ENCODE results near the gene COL8A1. TPM values are rescaled to one million over a fixed set of nuclear protein-coding genes. Genes with fewer than 3 reads are reported as not detected.

COL8A1 gene
- total and polyA plus RNA-seq, 9 of the 15 experiments (the other 6 are each of a cell fraction or from before 2014, with no cell fraction given): 0.07 TPM; not detected in 8

DNA sequence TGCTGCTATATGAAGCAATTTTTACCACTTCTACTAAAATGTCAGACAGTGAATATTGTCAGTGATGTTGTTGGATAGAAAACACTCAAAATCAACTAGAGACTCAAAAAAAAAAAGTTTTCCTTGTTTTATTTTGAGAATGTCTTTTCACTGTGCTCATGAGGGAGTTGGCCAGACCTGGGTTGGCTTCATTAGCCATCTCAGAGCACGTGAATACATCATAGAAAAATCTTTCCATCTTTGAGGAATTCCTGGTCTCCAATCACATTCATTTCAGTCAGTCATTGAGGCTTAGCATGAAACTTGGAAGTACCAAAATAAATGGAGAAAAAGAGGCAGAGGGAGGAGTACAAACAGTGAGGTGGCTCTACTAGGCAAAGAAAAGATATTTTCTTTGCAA is 121.6 kb downstream of the COL8A1 start:
- TF ChIP-seq RBM25 (IDR thresholded peaks at IDR 0.05; ENCODE audit: low read depth, low read length, severe bottlenecking): no peak
- no peak for TF ChIP-seq NFYB (IDR thresholded peaks at IDR 0.05; ENCODE audit: extremely low read depth, insufficient read length)
- TF ChIP-seq, protein P1, sequence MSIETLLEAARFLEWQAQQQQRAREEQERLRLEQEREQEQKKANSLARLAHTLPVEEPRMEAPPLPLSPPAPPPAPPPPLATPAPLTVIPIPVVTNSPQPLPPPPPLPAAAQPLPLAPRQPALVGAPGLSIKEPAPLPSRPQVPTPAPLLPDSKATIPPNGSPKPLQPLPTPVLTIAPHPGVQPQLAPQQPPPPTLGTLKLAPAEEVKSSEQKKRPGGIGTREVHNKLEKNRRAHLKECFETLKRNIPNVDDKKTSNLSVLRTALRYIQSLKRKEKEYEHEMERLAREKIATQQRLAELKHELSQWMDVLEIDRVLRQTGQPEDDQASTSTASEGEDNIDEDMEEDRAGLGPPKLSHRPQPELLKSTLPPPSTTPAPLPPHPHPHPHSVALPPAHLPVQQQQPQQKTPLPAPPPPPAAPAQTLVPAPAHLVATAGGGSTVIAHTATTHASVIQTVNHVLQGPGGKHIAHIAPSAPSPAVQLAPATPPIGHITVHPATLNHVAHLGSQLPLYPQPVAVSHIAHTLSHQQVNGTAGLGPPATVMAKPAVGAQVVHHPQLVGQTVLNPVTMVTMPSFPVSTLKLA (conservative IDR thresholded peaks at IDR 0.05): no peak
- no peak for TF ChIP-seq CREBBP (IDR thresholded peaks at IDR 0.05; ENCODE audit: low read depth, low read length)
- no peak for TF ChIP-seq FOXA3 (CRISPR knock-in tag; conservative IDR thresholded peaks at IDR 0.05 in 1 of 2, IDR thresholded peaks at IDR 0.05 in 1 of 2)
- TF ChIP-seq HNRNPK (IDR thresholded peaks at IDR 0.05; ENCODE audit: low read depth, low read length, poor library complexity, severe bottlenecking): no peak
- TF ChIP-seq, protein P2, sequence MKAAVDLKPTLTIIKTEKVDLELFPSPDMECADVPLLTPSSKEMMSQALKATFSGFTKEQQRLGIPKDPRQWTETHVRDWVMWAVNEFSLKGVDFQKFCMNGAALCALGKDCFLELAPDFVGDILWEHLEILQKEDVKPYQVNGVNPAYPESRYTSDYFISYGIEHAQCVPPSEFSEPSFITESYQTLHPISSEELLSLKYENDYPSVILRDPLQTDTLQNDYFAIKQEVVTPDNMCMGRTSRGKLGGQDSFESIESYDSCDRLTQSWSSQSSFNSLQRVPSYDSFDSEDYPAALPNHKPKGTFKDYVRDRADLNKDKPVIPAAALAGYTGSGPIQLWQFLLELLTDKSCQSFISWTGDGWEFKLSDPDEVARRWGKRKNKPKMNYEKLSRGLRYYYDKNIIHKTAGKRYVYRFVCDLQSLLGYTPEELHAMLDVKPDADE (conservative IDR thresholded peaks at IDR 0.05; ENCODE audit: control insufficient read depth, low read depth, low read length): no peak
- TF ChIP-seq RFX5 (IDR thresholded peaks at IDR 0.05; ENCODE audit: low read depth, low read length): no peak
- TF ChIP-seq ZNF224 (CRISPR knock-in tag; IDR thresholded peaks at IDR 0.05): no peak
- TF ChIP-seq RFX7 (CRISPR knock-in tag; IDR thresholded peaks at IDR 0.05): no peak
- no peak for TF ChIP-seq ZKSCAN8 (CRISPR knock-in tag; IDR thresholded peaks at IDR 0.05)
- TF ChIP-seq RBFOX2 (IDR thresholded peaks at IDR 0.05; ENCODE audit: low read depth, low read length): no peak
- TF ChIP-seq CSDE1 (IDR thresholded peaks at IDR 0.05): no peak
- TF ChIP-seq ZNF384 (IDR thresholded peaks at IDR 0.05; ENCODE audit: low read depth, low read length): no peak
- TF ChIP-seq HDGF (IDR thresholded peaks at IDR 0.05): no peak
- DNase-seq (ENCODE audit: extremely low read depth in 1 of 4, low spot score in 3 of 4): no peak
- CTCF ChIA-PET (ENCODE audit: low intra/inter-chr PET ratio): no interaction called here

More for the DNA sequence above, 121.6 kb downstream of the COL8A1 start:
- no peaks in the 10 kb centered on the region for H3K9me3 ChIP-seq (replicated peaks; ENCODE audit: control insufficient read depth, insufficient read depth, low read depth, low read length)
- H3K27ac ChIP-seq (ENCODE audit: extremely low read depth, low read depth, low read length): no peak overlapping the region
- H4K20me1 ChIP-seq (replicated peaks; ENCODE audit: control insufficient read depth, insufficient read depth, low read length): no peaks in the 10 kb centered on the region
- H3K4me1 ChIP-seq (replicated peaks in 1 of 2; ENCODE audit: control insufficient read depth in 2 of 2, insufficient read depth in 2 of 2, low read length in 2 of 2): no peaks in the 10 kb centered on the region
- POLR2A ChIA-PET: no interaction called here
- intact Hi-C loops (cut with micrococcal nuclease) (no loop called here), in situ Hi-C loops (cut with MboI) (no loop called here)
- H3K36me3 ChIP-seq (ENCODE audit: control insufficient read depth, insufficient read depth, low read length): no peaks in the 10 kb centered on the region
- H3K4me2 ChIP-seq (ENCODE audit: insufficient read depth, low read length): no peak overlapping the region
- BruUV-seq (replicated peaks): no TSS peak
- no peak overlapping the region for H3K9ac ChIP-seq (ENCODE audit: insufficient read depth in 1 of 2, low read depth in 2 of 2, low read length in 2 of 2)
- H3K4me3 ChIP-seq: no peak overlapping the region
- FAIRE-seq (no peak), ATAC-seq (no peak)
- H3K9me1 ChIP-seq (ENCODE audit: control insufficient read depth, insufficient read depth, low read length): no peaks in the 10 kb centered on the region
- H2AFZ ChIP-seq (ENCODE audit: low read depth, low read length): no peak overlapping the region
- 0% methylated on average over 1 of the region's 1 CpG for WGBS (ENCODE audit: insufficient coverage, low coverage, missing lambda C conversion rate)
- H3K79me2 ChIP-seq (ENCODE audit: control insufficient read depth, insufficient read depth, low read length): no peaks in the 10 kb centered on the region
- 0 out of 5 replicates have a peak, but pooled peaks cover 0 to 4% of the 10 kb centered on the region in 2 experiments for H3K27me3 ChIP-seq (ENCODE audit: control insufficient read depth in 2 of 2, insufficient read depth in 2 of 2, low read length in 2 of 2)
